ENCODE data around the gene GPLD1.
"Not testable (repeated sequence)": the region's sequence is repeated elsewhere in the genome, so short reads cannot be mapped to it uniquely, and the experiment has no call there.

GRCh38 chr6:24400045-24401039 is 89.0 kb downstream of the GPLD1 start:
- not testable (repeated sequence) for TF ChIP-seq JUND (IDR thresholded peaks at IDR 0.05); REST (IDR thresholded peaks at IDR 0.05); YY1 (IDR thresholded peaks at IDR 0.05); GABPA (IDR thresholded peaks at IDR 0.05 in 1 of 2, conservative IDR thresholded peaks at IDR 0.05 in 1 of 2); MAX (IDR thresholded peaks at IDR 0.05); HNF4A (conservative IDR thresholded peaks at IDR 0.05); TAF1 (conservative IDR thresholded peaks at IDR 0.05)
- TF ChIP-seq, protein P1, sequence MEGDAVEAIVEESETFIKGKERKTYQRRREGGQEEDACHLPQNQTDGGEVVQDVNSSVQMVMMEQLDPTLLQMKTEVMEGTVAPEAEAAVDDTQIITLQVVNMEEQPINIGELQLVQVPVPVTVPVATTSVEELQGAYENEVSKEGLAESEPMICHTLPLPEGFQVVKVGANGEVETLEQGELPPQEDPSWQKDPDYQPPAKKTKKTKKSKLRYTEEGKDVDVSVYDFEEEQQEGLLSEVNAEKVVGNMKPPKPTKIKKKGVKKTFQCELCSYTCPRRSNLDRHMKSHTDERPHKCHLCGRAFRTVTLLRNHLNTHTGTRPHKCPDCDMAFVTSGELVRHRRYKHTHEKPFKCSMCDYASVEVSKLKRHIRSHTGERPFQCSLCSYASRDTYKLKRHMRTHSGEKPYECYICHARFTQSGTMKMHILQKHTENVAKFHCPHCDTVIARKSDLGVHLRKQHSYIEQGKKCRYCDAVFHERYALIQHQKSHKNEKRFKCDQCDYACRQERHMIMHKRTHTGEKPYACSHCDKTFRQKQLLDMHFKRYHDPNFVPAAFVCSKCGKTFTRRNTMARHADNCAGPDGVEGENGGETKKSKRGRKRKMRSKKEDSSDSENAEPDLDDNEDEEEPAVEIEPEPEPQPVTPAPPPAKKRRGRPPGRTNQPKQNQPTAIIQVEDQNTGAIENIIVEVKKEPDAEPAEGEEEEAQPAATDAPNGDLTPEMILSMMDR (IDR thresholded peaks at IDR 0.05; ENCODE audit: low read depth, low read length, missing input control), result not testable (repeated sequence)
